ENCODE results near the gene BLID.
A peak's percentile ranks its signal among the peaks of the same experiment; 100 is the strongest.

Gene BLID

GRCh38 chr11:122107566-122107965 lies 8.4 kb downstream of the BLID start:
- Histone ChIP-seq H3K36me3 (replicated peaks) (no peaks in the 10 kb centered on the region), H3K4me1 (no peaks in the 10 kb centered on the region), H3K4me3 (no peak overlapping the region), H3K27me3 (ENCODE audit: low read depth) (peaks cover 21% of the 10 kb centered on the region), H3K9me3 (no peaks in the 10 kb centered on the region)
- in situ Hi-C loops (cut with MboI; ENCODE audit: low sequenced_read_pairs), result loop anchor here (25.0 kb wide), 1 partner anchor 445 kb away; no protein-coding TSS in a partner anchor
- no peak for DNase-seq (ENCODE audit: low spot score in 2 of 2)

GRCh38 chr11:122107045-122107444 lies 9.0 kb downstream of the BLID start:
- H3K36me3 ChIP-seq (replicated peaks), result no peaks in the 10 kb centered on the region
- H3K4me1 ChIP-seq, result no peaks in the 10 kb centered on the region
- H3K9me3 ChIP-seq, result no peaks in the 10 kb centered on the region
- in situ Hi-C loops (cut with MboI; ENCODE audit: low sequenced_read_pairs), result loop anchor here (25.0 kb wide), 1 partner anchor 445 kb away; no protein-coding TSS in a partner anchor
- H3K4me3 ChIP-seq, result no peak overlapping the region
- no peak for DNase-seq (ENCODE audit: low spot score in 2 of 2)
- H3K27me3 ChIP-seq (ENCODE audit: low read depth), result peaks cover 26% of the 10 kb centered on the region

GRCh38 chr11:122105044-122105758 lies 10.8 kb downstream of the BLID start:
- no peaks in the 10 kb centered on the region for H3K36me3 ChIP-seq (replicated peaks)
- no peak overlapping the region for H3K4me3 ChIP-seq
- H3K9me3 ChIP-seq, result no peaks in the 10 kb centered on the region
- peaks cover 33% of the 10 kb centered on the region for H3K27me3 ChIP-seq (ENCODE audit: low read depth)
- no peak for DNase-seq (ENCODE audit: low spot score in 2 of 2)
- in situ Hi-C loops (cut with MboI; ENCODE audit: low sequenced_read_pairs), result loop anchor here (25.0 kb wide), 1 partner anchor 443 kb away; no protein-coding TSS in a partner anchor
- no peaks in the 10 kb centered on the region for H3K4me1 ChIP-seq

- Histone ChIP-seq H3K36me3 (replicated peaks) (no peaks in the 10 kb centered on the region), H3K4me1 (no peaks in the 10 kb centered on the region), H3K27me3 (ENCODE audit: low read depth) (peaks cover 42% of the 10 kb centered on the region), H3K4me3 (no peak overlapping the region), H3K9me3 (no peaks in the 10 kb centered on the region)
- in situ Hi-C loops (cut with MboI; ENCODE audit: low sequenced_read_pairs), result loop anchor here (25.0 kb wide), 1 partner anchor 442 kb away; no protein-coding TSS in a partner anchor
- no peak for DNase-seq (ENCODE audit: low spot score in 2 of 2)
Observed at GRCh38 chr11:122104341-122104740, 11.7 kb downstream of the BLID start.

GRCh38 chr11:122103726-122104125 lies 12.3 kb downstream of the BLID start:
- H3K27me3 ChIP-seq (ENCODE audit: low read depth), result peaks cover 48% of the 10 kb centered on the region
- in situ Hi-C loops (cut with MboI; ENCODE audit: low sequenced_read_pairs), result loop anchor here (25.0 kb wide), 1 partner anchor 441 kb away; no protein-coding TSS in a partner anchor
- no peaks in the 10 kb centered on the region for H3K9me3 ChIP-seq
- no peaks in the 10 kb centered on the region for H3K36me3 ChIP-seq (replicated peaks)
- no peak for DNase-seq (ENCODE audit: low spot score in 2 of 2)
- no peaks in the 10 kb centered on the region for H3K4me1 ChIP-seq
- no peak overlapping the region for H3K4me3 ChIP-seq

GRCh38 chr11:122103321-122103720 lies 12.7 kb downstream of the BLID start:
- DNase-seq (ENCODE audit: low spot score in 2 of 2), result no peak
- H3K27me3 ChIP-seq (ENCODE audit: low read depth), result peaks cover 52% of the 10 kb centered on the region
- no peak overlapping the region for H3K4me3 ChIP-seq
- no peaks in the 10 kb centered on the region for H3K9me3 ChIP-seq
- no peaks in the 10 kb centered on the region for H3K36me3 ChIP-seq (replicated peaks)
- H3K4me1 ChIP-seq, result no peaks in the 10 kb centered on the region
- in situ Hi-C loops (cut with MboI; ENCODE audit: low sequenced_read_pairs), result loop anchor here (25.0 kb wide), 1 partner anchor 441 kb away; no protein-coding TSS in a partner anchor

GRCh38 chr11:122102426-122102825 lies 13.6 kb downstream of the BLID start:
- no peak for DNase-seq (ENCODE audit: low spot score in 2 of 2)
- no peak overlapping the region for H3K4me3 ChIP-seq

GRCh38 chr11:122101625-122102291 lies 14.3 kb downstream of the BLID start:
- in situ Hi-C loops (cut with MboI; ENCODE audit: low sequenced_read_pairs), result loop anchor here (25.0 kb wide), 1 partner anchor 439 kb away; no protein-coding TSS in a partner anchor
- no peaks in the 10 kb centered on the region for H3K4me1 ChIP-seq
- H3K4me3 ChIP-seq, result no peak overlapping the region
- H3K27me3 ChIP-seq (ENCODE audit: low read depth), result peaks cover 68% of the 10 kb centered on the region
- no peaks in the 10 kb centered on the region for H3K9me3 ChIP-seq
- H3K36me3 ChIP-seq (replicated peaks), result no peaks in the 10 kb centered on the region
- peak in 1 of 2 experiments; percentile 42 for DNase-seq (ENCODE audit: low spot score in 2 of 2)

More at GRCh38 chr11:122102426-122102825, 13.6 kb downstream of the BLID start:
- no peaks in the 10 kb centered on the region for H3K36me3 ChIP-seq (replicated peaks)
- no peaks in the 10 kb centered on the region for H3K4me1 ChIP-seq
- H3K9me3 ChIP-seq, result no peaks in the 10 kb centered on the region
- in situ Hi-C loops (cut with MboI; ENCODE audit: low sequenced_read_pairs), result loop anchor here (25.0 kb wide), 1 partner anchor 440 kb away; no protein-coding TSS in a partner anchor
- H3K27me3 ChIP-seq (ENCODE audit: low read depth), result peaks cover 61% of the 10 kb centered on the region

- in situ Hi-C loops (cut with MboI; ENCODE audit: low sequenced_read_pairs), result loop anchor here (25.0 kb wide), 1 partner anchor 438 kb away; no protein-coding TSS in a partner anchor
- Histone ChIP-seq H3K36me3 (replicated peaks) (no peaks in the 10 kb centered on the region), H3K4me3 (no peak overlapping the region), H3K4me1 (no peaks in the 10 kb centered on the region), H3K9me3 (no peaks in the 10 kb centered on the region), H3K27me3 (ENCODE audit: low read depth) (peaks cover 76% of the 10 kb centered on the region)
- no peak for DNase-seq (ENCODE audit: low spot score in 2 of 2)
Observed at GRCh38 chr11:122100756-122101080, 15.3 kb downstream of the BLID start.

- no peak for DNase-seq (ENCODE audit: low spot score in 2 of 2)
- Histone ChIP-seq H3K4me1 (no peaks in the 10 kb centered on the region), H3K9me3 (no peaks in the 10 kb centered on the region), H3K36me3 (replicated peaks) (no peaks in the 10 kb centered on the region), H3K27me3 (ENCODE audit: low read depth) (peaks cover 78% of the 10 kb centered on the region), H3K4me3 (no peak overlapping the region)
- in situ Hi-C loops (cut with MboI; ENCODE audit: low sequenced_read_pairs), result loop anchor here (25.0 kb wide), 1 partner anchor 438 kb away; no protein-coding TSS in a partner anchor
Observed at GRCh38 chr11:122100037-122100755, 15.8 kb downstream of the BLID start.

GRCh38 chr11:122099374-122100036 lies 16.5 kb downstream of the BLID start:
- no peak overlapping the region for H3K4me3 ChIP-seq
- no peaks in the 10 kb centered on the region for H3K36me3 ChIP-seq (replicated peaks)
- in situ Hi-C loops (cut with MboI; ENCODE audit: low sequenced_read_pairs), result loop anchor here (25.0 kb wide), 1 partner anchor 437 kb away; no protein-coding TSS in a partner anchor
- no peaks in the 10 kb centered on the region for H3K9me3 ChIP-seq
- H3K4me1 ChIP-seq, result no peaks in the 10 kb centered on the region
- peaks cover 80% of the 10 kb centered on the region for H3K27me3 ChIP-seq (ENCODE audit: low read depth)
- no peak for DNase-seq (ENCODE audit: low spot score in 2 of 2)

GRCh38 chr11:122098261-122098980 lies 17.6 kb downstream of the BLID start:
- Histone ChIP-seq H3K4me1 (no peaks in the 10 kb centered on the region), H3K9me3 (no peaks in the 10 kb centered on the region), H3K27me3 (ENCODE audit: low read depth) (peaks cover 71% of the 10 kb centered on the region), H3K4me3 (no peak overlapping the region), H3K36me3 (replicated peaks) (no peaks in the 10 kb centered on the region)
- in situ Hi-C loops (cut with MboI; ENCODE audit: low sequenced_read_pairs), result no loop called here
- no peak for DNase-seq (ENCODE audit: low spot score in 2 of 2)

Data from HAP-1 (cell line).